NCI-H1417 treated with DMSO at 0.1 percent for 48 hours (cell line): ENCODE results near the gene LRRC45.

Source experiments
- DNase-seq: peaks from one replicate; lab custom pipeline; 2025; lab: John Stamatoyannopoulos, UW

Gene LRRC45

DNA sequence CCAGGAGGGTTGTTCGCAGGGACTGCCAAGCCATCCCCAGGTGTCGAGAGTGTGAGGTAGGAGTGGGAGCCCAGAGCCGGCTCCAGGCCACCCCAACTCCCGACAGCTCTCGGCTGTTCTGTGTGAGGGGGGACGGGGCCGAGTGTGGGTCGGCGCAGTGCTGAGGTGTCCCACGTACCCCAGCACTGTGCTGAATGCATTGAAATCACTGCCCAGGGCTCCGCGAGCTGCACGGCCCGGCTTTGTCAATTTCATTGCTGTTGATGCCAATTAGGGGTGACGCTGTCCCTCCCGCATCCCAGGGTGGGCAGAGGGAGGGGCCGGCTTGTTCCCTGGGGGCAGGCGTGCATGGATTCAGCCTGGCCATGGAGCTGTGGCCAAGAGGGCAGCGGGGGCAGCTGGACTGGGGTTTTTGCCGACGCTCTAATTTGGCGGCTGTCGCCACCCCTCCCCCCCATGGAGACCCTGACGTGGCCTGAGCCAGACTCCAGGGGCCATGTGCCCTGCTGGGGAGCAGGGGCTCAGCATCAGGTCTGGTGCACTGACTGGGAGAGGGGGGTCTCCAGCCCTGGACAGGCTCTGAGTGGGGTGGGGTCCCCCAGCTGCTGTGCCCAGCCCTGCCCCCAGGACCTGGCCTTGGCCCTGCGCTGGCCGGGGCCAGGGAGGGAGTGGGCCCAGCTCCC lies 14.7 kb upstream of the LRRC45 start:
- DNase-seq, result no peak

DNA sequence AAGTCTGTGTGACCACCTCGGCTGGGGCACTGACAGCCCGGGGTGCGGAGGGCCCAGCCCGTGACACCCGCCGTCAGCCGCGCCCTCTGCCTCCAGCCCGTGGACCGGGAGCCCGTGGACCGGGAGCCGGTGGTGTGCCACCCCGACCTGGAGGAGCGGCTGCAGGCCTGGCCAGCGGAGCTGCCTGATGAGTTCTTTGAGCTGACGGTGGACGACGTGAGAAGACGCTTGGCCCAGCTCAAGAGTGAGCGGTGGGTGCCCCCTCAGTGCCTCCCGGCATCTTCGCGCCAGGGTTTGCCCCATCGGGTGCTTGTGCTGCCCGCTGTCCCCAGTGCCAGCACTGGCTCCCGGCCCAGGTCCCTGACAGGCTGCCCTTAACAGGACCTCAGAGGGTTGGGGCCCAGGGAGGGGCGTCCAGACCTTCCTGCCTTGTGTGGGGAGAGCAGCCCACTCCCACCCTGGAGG lies 14.1 kb upstream of the LRRC45 start:
- DNase-seq, result no peak

DNA sequence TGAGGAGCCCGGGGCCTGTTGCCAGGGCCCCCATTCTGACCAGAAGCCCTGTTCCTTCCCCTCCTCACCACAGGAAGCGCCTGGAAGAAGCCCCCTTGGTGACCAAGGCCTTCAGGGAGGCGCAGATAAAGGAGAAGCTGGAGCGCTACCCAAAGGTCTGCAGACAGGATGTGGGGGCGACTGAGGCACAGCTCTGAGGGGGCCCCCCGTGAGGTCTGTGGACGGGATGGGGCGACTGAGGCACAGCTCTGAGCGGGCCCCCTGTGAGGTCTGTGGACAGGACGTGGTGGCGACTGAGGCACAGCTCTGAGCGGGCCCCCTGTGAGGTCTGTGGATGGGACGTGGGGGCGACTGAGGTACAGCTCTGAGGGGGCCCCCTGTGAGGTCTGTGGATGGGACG lies 13.7 kb upstream of the LRRC45 start:
- no peak for DNase-seq

DNA sequence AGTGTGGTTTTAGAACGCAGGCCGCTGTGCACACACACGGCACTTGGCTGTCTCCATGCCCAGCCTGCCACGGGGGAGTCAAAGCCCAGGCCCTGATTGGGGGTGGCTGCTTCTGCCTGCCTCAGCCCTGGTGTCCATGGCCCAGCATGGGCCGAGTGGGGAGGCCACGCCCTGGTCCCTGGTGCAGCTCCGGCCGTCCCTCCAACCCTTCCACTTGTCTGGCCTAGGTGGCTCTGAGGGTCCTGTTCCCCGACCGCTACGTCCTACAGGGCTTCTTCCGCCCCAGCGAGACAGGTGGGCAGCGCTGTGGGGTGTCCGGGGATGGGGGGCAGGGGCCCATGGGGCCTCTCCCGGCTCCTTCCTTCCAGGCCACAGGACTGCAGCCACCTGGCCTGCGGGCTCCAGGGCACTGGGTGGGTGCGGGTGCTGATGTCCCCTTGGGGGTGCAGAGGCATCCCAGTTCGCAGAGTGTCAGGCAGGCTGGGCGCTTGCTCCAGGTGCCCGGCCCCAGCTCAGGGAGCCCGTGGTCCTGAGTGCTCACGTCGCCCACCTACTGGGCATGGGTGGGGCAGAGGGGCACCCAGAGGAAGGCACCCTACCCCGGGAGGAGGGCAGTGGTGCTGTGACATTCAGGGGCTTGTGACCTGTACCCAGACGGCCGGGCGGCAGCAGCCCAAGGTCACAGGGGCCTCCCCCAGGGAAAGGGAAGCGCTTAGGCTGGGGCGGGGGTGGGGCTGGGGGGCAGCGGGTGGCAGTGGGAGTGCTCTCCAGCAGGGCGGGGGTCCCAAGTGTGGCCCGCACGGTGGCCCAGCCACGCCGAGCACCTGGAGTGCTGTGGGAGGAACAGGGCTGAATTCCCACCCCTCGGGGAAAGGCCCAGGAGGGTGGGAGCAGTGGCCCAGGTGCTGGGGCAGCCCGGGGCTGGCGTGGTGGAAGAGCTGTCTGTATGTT lies 12.3 kb upstream of the LRRC45 start:
- DNase-seq, result no peak

DNA sequence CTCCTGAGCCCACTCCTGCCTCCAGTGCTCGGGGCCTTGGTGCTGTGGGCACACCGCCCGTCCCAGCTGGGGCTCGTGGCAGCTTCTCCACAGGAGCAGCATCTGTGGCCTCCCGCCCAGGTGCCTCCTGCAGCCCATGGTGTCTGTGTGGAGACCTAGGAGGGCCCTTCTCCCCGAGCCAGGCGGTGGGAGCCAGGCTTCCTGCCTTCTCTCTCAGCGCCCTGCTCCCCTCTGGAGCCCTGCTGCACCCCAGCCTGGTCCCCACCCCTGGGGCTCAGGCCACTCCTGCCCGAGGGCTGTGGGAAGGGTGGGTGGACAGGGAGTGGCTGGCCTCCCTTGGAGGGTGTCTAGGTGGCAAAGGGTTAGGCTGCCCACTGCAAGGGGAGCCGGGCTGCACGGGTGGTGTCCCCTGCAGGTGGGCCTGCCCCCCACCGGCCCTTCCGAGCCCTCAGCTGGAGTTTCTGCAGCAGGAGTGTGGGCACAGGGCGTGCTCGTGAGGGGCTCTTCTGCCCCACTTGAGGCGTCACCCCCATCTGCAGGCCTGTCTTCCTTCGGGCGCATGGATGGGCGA lies 11.4 kb upstream of the LRRC45 start:
- no peak for DNase-seq

DNA sequence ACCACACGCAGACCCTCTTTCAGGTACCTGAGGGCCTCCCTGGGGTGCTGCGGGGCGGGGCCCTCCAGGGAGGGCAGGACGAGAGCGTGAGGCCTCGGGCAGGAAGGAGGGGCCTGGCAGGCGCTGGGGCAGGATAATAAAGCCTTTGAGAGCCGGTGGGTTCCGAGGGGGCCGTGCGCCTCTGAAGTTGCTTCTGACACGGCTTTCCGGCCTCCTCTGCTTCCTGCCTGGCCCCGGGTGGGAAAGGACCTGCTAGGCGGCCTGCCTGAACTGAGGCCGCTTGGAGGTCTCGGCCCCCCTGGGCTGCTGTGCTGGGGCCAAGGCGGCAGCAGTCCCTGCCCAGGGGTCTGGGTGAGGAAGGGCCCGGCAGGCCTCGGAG lies 10.9 kb upstream of the LRRC45 start:
- DNase-seq, result no peak

DNA sequence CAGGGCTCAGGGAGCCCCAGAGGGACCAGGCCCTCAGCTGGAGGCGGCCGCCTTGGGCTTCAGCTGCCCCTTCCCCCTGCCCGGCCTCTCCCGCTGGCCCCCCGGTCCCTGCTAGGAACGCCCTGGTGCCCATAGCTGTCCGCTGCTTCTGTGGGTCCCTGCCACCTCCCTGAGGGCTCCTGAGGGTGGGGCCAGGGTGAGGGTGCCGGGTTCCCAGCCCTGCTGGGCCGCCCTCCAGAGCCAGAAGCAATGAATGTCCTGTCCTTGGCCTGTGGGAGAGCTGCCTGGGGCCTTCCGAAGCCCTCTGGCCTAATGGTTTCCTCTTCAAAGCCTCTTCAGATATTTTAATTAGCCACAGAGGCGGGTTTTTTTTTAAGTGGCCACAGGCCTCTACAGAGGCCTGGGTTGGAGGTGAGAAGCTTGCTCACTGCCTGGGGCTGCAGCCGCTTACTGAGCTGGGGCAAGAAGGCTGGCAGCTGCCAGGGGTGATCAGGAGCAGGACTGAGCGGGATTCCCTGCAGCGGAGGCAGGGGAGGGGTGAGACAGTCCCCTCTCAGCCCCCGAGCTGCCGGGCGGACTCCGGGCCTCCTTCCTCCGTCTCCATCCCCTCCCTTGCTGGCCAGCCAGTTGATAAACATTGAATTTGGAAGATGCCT lies 10.3 kb upstream of the LRRC45 start:
- no peak for DNase-seq

DNA sequence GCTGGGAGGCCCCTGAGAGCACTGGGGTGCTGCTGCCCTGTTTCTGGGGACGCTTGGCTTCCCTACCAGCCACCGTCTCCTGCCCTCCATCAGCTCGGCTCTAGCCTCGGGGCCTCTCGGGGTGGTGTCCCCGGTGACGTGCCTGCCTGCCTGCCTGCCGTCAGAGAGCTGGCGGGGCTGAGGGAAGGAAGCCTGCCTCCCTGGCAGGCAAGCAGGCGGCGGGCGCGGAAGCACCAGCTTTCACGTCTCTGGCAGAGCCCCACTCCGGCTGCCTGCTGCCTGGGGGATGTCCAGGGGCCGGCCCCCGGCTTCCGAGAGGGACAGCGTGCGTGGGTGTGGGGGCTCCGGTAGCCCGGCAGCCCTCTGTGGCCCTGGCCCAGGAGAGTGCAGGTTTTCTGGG lies 9.8 kb upstream of the LRRC45 start:
- DNase-seq, result no peak

DNA sequence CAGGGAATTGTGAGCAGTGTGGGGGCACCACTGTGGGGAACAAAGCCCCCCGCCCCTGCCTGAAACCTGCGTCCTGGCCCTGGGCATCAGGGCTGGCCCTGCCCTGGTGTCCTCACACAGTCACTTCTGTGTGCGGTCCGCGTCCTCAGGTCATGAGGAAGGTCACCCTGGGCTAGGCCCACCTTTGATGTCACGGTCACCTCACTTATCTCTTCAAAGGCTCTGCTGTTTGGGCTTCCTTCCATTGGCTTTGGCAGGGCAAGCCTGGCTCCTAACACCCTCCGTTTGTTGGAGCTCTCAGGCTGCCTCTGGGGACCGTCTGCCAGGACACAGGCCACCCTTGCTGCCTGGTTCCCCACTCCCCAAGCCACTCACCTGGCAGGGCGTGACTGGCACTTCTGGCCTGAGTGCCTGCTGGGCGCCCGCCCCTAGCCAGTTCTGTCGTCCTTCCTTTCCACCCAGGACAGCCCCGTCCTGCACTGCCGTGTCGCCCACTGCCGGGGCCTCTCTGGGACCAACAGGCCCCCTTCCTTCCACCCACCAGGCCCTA lies 9.3 kb upstream of the LRRC45 start:
- no peak for DNase-seq

DNA sequence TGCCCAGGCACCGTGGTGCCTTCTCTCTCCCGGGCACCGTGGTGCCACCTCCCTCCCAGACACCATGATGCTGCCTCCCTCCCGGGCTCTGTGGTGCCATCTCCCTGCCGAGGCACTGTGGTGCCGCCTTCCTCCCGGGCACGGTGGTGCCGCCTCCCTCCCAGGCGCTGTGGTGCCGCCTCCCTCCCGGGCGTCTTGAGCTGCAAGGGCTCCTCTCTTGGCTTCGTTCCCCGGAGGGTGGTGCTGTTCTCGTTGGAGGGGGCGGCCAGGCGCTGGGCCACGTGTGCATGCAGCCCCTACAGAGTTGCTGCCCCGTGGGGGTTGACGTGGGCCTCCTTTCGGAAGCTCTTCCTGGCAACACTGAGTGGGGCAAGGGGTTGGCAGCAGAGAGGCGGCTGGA lies 8.7 kb upstream of the LRRC45 start:
- no peak for DNase-seq

DNA sequence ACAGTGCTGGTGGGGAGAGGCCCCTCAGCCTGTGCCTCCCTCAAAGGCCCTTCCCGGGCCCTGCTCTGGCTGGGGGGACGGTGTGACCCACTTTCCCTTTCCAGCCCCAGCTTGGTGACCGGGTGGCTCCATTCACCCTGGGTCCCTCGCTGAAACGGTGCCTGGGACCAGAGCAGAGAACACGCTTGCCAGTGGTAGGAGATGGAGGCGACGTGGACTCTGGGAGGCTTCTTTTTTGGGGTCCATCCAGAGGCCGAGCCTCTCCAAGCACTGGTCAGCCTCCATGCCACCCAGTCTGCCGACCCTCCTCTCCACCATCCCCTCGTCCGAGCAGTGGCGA lies 8.2 kb upstream of the LRRC45 start:
- DNase-seq, result no peak

DNA sequence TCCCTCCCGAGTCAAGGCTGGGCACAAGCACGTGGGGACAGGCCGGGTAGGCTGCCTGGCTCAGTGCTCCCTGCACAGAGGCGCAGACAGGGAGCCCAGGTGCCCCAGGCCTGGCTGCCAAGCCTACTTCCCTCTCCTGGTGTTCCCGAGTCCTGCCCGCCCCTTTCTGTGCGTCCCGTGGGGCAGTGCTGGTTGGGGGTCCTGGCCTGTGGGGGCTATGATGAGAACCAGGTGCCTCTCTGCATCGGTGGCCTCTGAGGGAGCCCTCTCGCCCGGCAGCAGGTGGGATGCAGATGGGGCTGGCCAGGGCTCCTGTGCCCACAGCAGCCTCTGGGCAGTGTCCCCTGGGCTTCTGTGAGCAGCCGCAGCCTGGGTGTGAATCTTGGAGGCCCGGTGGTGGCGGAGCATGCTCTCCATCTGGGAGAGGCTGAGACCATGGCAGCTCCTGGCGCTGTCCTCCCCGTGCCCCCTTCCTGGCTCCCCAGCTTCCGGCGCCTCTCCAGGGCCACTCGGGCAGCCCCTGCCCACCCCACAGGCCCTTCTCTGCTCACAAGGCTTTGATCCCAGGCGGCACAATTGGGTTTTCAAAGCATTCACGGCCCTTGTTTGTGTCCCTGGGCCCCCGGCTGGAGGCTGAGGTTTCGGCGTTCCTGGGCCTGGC lies 7.7 kb upstream of the LRRC45 start:
- no peak for DNase-seq

DNA sequence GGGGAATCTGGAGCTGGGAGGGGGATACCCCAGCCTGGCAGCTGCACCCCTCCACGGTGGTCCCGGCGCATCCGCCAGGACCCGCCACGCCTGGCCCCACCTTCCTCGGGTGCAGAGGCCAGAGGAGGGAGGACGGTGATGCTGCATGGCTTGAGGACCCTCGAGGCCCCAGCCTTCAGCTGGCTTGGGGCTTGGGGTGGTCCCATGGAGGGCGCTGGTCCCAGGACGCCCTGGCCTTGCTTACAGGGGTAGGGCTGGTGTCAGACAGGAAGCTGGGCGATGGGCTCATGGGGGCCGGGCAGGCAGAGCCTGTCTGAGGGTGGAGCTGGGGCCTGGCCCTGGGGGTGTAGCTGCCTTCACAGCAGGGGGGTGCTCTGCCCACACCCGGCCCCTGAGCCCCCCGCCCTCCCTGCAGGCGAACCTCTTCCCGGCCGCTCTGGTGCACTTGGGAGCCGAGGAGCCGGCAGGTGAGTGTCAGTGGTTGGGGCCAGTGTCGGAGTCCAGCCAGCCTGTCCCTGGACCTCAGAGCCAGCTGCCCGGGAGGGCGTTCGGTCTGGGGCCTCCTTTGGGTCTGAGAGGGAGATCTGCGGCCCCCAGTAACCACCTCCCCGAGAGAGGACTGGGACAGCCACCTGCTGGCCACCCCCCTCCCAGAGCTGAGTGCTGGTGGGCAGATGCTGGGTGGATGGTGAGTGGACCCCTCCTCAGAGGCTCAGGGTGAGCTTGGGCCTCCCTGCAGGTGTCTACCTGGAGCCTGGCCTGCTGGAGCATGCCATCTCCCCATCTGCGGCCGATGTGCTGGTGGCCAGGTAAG lies 6.8 kb upstream of the LRRC45 start:
- no peak for DNase-seq

DNA sequence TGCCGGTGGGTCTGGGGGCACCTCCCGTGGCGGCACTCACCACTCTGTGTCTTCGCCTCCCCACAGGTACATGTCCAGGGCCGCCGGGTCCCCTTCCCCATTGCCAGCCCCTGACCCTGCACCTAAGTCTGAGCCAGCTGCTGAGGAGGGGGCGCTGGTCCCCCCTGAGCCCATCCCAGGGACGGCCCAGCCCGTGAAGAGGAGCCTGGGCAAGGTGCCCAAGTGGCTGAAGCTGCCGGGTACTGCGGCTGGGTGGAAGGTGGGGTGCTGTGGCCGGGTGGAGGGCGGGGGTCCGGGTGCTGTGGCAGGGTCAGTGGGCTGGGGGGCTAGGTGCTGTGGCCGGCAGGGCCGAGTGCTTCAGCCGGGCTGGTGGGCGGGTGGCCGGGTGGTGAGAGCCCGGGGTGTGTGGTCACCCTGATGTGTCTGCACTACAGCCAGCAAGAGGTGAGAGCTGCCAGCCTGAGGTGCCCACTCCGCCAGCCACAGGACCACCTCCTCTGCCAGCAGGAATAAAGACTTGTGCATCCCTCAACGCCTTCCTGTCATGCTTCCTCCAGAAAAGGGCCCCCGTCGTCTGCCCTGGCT lies 6.1 kb upstream of the LRRC45 start:
- DNase-seq, result no peak

DNA sequence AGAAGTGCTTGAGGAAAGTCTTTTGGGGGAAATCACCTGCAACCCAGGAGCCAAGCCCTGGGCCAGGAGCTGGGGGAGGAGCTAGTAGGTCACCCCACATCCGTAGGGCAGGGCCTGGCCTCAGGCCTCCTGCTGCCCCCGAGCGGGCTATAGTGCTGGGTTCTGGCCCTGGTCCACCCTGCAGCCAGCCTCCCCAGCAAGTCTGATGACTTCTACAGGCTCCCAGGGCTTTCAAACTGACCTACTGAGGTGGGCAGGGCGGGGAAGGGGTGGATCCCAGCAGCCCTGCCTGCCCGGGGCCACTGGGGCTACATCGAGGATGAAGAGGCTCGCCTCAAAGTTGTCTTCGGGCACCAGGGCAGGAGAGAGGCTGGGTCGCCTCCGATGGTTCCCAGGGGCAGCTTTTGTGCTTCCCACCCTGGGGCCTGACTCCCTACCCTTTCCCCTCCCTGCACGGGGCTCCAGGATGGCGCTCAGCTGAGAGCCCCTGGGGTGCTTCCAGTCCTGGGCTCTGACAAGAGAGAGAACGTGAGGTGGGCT lies 5.4 kb upstream of the LRRC45 start:
- no peak for DNase-seq

DNA sequence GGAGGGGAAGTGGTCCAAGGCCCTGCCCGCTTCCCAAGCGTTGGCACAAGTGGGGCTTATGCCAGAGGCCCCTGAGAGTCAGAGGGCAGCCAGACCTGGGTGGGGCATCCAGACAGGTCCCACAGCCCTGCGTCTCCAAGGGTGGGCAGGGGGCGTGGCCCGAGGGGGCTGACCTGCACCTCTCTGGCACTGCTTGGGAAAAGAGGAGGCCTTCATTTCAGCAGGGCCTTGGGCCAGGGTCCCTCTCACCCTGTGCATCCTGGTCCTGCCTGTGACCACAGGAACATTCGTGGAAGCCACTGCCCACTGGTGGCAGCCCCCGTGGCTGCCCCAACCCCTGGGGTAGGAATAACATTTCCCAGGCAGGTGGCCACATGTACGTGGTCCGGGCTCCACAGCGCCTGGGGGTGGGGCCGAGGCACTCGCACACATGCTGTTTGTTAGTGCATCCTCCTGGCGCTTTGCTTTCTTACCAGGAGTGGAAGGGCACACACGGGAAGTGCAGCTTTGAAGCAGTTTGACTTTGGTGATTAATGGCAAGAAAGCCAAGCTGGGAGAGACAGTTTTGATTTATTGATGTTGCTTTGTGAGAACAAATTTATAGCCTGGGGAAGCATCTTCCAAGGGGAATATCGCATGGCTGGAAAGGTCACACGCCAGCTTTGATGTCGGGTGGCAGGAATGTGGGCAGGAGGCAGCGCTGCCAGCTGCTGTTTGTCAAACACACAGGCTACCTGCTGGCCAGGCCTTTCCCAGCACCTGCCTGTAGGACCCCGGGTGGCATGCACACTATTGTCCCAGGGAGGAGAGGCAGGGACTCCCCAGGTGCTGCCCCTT lies 4.7 kb upstream of the LRRC45 start:
- peak; percentile 61 for DNase-seq

DNA sequence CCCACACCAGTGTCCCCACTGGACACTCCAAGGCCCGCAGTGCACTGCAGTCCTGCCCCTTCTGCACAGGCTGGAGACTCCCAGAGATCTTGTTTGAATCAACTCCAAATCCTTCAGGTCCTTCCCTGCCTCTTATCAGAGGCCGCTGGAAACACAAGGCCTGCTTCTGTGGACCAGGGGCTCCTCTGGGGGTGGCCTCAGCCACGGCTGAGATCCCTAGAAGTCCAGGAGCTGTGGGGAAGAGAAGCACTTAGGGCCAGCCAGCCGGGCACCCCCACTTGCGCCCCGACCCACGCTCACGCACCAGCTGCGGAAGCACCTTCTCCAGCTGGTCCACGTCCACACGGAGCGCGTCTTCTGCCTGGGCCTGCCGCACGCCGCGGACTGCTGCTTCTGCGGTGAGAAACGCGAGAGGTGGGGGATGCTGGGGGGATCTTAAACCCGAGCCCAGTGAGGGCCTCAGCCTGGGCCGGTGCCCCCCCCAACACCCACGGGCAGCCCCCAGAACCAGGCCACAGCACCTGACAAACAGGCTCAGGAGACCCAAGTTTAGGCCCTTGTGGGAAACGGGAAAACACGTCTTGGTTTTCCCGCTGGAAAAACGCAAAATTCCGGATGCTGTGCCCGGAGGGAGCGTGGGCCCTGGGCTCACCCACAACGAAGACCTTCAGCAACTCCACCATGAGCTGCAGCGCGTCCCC lies 4.0 kb upstream of the LRRC45 start:
- no peak for DNase-seq

DNA sequence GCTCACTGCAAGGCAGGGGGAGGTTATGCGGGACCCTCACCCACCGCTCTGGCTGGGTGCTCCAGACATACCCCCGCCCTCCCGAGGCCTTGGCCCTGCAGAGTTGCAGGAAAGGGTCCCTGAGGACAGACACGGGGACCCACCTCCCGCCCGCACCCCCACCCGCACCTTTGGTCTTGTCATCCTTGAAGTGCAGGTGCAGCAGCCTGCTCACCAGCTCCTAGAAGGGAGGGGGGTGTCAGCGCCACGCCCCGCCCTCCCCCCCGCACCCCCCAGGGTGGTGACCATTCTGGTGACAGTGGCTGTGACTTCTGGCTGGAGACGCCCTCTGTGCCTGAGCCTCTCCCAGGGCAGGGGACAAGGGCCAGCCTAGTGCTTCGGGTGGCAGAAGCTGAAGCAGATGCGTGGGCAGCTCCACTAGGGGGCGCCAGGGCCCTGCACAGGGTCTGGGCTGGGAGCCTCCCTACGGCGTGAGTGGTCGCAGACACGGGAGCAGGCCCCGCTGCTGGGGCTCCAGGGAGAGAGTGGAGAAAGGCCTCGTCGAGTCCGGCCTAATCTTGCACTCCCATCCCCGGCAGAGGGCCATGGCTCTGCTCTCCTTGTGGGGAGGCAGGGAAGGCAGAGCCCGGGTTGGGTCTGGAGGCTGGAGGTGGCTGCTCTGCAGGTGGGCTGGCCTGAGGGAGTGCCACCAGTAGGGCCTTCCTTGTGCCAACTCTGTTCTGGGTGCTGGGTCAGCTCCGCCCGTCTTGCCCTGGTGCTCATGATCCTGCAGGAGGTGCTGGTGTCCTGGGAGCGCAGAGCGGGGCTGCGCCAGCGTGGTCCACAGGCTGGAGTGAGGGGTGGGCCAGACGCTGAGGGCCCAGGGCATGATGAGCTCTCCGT lies 3.2 kb upstream of the LRRC45 start:
- no peak for DNase-seq
